NCI-H446 (cell line): ENCODE results near the gene ZBTB42.

ENCODE experiments used
- DNase-seq, 2 experiments: peaks; one replicate each; lab custom pipeline; 2025; lab: John Stamatoyannopoulos, UW

ZBTB42 gene

GRCh38 chr14:104769324-104770071 is 31.4 kb upstream of the ZBTB42 start:
- no peak for DNase-seq

DNA sequence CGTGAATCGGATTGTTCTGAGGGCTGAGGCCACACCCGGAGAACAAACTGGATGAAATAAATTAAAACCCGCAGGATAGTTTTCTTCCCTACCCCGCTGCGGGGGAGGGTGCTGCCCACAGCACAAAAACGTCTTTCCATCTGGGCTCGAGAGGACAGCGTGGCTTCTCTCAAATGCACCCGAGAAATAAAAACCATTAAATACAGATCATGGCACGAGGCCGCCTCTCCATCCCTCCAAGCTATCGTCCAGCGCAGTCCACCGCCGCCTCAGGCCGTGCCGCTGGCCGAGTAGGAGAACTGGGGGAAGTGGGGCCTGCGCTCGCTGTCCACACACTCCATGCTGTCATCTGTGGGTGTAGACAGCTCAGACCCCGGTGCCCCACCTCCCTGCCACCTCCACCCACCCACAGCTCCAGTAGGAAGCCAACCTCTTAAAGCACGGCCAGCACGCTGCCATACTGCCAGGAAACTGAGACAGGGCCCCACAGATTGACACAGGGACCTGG is 30.8 kb upstream of the ZBTB42 start:
- DNase-seq = no peak

- DNase-seq = no peak
Measured at GRCh38 chr14:104770851-104771272, 30.0 kb upstream of the ZBTB42 start.

DNA sequence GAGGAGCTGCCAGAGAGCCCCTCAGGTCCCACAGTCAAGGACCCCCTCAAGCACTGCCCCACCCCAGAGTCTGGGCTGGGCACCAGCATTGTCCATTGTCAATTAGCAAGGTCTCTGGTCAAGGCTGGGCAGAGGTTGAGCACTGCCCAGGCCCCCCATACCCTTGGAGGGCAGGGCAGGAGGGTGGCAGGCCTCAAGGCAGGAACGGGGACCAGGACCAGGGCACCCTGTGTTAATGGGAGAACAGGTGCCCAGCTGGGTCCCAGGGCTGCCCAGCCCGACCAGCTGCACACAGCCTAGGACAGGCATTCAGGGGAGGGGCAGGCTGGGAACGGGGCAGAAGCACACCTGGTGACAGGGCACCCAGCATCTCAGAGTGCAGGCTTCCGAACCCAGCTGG is 29.5 kb upstream of the ZBTB42 start:
- no peak for DNase-seq

DNA sequence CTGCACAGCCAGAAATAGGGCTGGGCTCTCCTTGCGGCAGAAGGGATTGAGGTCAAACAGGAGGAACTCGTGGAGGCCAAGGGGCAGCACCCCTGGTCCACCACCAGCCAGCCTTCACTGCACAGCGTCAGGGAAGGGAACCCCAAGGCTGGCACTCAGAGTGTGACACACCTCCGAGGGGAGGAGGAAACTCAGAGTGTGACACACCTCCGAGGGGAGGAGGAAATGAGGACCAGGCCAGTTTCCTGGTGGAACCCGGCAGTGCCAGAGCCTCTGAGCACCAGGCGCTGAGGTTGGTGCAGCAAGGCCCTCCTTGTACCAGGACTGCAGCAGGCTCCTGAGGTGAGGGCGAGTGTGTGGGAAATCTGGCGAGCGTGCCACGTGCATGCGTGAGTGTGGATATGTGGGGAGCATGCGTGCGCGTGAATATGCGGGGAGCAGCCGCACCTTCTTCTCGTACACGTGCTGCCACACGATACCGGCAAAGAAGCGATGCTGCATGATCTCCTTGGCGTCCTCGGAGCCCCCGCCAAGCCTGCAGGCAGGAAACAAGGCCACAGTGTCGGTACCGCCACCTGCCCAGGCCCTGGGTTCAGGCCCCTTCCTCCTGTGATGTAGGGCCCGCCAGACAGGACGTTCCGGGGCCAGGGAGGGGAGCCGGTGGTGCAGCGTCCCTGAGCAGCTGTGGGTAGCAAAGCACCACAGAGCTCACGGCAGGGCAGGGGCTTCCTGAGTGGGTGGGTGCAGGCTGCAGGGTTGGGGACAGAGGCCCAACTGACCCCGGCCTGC is 28.8 kb upstream of the ZBTB42 start:
- no peak for DNase-seq

GRCh38 chr14:104772707-104773504 is 28.0 kb upstream of the ZBTB42 start:
- DNase-seq = no peak

DNA sequence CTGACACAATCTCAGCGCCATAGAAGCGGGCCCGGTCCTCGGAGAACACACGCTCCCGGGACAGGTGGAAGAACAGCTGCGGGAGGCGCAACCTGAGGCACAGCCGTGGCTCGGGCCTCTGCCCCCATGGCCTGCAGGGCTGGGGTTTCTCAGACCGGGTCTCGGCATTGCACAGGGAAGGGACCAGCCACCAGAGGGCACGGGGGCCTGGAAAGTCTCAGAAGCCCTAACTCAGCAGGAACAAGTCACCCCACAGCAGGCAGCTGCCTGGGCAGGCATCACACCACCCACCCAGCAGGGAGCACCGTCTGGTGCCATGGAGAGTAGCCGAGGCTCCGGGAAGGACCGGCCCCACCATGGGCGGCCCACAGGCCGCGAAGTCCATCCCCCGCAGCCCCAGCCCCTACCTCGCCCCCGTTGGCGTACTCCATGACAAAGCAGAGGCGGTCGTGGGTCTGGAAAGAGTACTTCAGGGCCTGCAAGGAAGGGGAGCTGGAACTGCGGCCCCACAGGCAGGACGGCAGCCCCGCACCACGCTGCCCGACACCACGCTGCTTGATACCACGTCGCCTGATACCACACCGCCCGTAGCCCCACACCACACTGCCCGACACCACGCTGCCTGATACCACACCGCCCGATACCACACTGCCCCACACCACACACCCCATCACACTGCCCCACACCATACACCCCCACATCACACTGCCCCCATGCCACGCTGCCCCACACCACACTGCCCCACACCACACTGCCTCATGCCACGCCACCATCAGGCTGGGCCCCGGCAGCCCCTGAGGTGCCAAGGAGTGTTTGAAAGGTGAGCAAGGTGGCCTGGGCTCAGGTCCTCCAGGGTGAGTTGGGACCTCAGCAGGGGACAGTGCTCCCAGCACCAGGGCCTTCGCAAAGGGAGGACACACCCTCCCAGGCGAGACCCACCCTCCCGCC is 27.1 kb upstream of the ZBTB42 start:
- no peak for DNase-seq

DNA sequence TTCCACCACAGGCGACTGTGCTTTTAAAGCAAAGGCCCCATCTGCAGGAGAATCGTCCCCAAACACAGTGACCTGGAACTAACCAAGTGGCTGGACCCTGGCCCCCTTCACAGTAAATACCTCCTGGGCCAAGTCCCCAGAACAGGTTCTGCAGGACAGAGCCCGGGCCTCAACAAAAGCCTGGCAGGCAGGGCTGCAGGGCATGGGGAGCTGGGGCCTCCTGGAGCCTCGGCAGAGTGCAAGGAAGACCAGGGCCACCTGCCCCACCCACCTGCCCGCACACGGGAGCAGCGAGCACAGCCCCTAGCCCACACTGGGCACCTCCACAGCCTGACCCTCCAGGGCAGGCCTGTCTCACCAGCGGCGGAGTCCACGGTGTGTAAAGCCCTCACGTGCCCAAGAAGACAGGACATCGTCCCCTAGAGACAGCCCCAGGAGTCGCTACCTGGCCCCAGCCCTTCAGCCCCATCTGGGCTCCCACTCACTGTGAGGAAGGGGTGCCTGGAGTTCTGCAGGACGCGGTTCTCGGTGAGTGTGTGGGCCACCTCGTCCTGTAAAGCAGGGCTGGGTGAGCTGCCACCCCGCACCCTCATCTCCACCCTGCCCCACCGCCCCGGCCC is 26.3 kb upstream of the ZBTB42 start:
- DNase-seq = no peak

GRCh38 chr14:104775073-104775489 is 25.8 kb upstream of the ZBTB42 start:
- no peak for DNase-seq

GRCh38 chr14:104776481-104776880 is 24.4 kb upstream of the ZBTB42 start:
- DNase-seq = no peak

GRCh38 chr14:104776961-104777807 is 23.7 kb upstream of the ZBTB42 start:
- no peak for DNase-seq

- DNase-seq = no peak
Measured at GRCh38 chr14:104777808-104778249, 23.1 kb upstream of the ZBTB42 start.

- DNase-seq = no peak
Measured at GRCh38 chr14:104778694-104779331, 22.1 kb upstream of the ZBTB42 start.

- DNase-seq = no peak
Measured at GRCh38 chr14:104779776-104780512, 21.0 kb upstream of the ZBTB42 start.

DNA sequence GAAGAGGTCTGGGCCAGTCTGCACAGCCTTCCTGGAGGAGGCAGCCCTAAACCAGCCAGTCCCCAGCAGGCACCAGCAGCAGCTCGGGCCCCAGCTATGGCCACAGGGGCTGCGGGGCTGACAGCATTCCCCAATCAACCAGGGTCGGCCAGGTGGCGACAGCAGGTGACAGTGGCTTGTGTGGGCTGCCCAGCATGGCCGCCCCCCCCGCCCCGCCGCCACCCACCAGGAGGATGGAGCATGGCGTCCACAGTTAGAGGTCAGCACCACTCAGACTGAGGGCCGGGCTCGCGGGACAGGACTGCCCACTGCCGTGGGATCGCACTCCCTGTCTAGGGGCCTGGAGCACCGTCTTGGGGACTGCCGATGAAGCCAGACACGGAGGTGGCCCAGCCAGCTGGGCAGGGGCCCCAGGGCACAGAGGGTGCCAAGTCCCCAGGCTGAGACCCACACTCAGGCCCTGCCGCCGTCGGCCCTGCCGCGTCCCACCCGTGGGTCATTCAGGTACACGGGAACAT is 20.3 kb upstream of the ZBTB42 start:
- no peak for DNase-seq

GRCh38 chr14:104781271-104782077 is 19.4 kb upstream of the ZBTB42 start:
- no peak for DNase-seq

DNA sequence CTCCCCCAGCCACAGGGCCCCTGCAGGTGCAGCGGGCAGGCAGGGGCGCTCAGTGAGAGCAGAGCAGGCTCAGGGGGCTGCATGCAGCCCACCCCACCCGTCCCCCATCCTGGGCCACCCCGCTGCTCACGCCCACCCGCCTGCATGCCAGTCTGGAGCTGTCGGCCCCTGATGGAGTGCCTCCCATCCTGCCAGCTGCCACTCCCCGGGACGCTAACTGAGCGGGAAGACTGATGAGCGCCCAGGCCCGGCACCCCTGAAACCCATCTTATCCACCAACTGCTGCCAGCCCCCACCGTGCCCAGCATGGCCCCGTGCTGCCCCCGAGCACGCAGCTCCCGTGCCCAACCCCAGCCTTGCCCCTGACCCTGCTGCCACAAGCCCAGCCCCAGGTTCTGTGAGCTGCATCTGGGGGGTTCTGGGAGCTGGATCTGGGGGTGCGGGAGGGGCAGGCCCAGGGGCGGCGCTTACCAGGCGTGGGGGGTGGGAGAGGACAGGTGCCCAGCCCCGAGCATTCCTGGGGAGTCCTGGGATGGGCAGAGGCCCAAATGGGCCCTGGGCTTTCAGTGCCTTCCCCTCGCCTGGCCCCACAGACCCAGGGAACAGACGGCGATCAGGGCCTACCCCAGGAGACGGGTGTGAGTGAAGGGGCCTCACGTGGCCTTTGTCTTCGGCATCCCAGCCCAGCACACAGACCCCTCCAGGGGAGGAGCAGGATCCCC is 18.7 kb upstream of the ZBTB42 start:
- DNase-seq = no peak
